Glutamatergic neuron (in vitro differentiated cells): Measurements from ENCODE around the gene FTCD. TPM values are rescaled to one million over a fixed set of nuclear protein-coding genes. Genes with fewer than 3 reads are reported as not detected.

Experiments
- DNase-seq: peaks from one replicate; pipeline ENCODE4 v3.0.0; 2022
- H3K27ac Mint-ChIP-seq: one replicate; pipeline ENCODE4 v1.8.0; 2020; ENCODE audit warnings: mild to moderate bottlenecking, mixed read lengths, inconsistent platforms; ENCODE audit not compliant: unreplicated experiment
- H3K27me3 Mint-ChIP-seq: one replicate; pipeline ENCODE4 v1.8.0; 2020; ENCODE audit warnings: mild to moderate bottlenecking, moderate library complexity, mixed read lengths, inconsistent platforms; ENCODE audit not compliant: unreplicated experiment
- H3K36me3 Mint-ChIP-seq: one replicate; pipeline ENCODE4 v1.8.0; 2020; ENCODE audit warnings: mild to moderate bottlenecking, mixed read lengths, inconsistent platforms; ENCODE audit not compliant: unreplicated experiment
- H3K4me1 Mint-ChIP-seq: one replicate; pipeline ENCODE4 v1.8.0; 2020; ENCODE audit warnings: mild to moderate bottlenecking, low read depth, mixed read lengths, inconsistent platforms; ENCODE audit not compliant: unreplicated experiment
- H3K4me3 Mint-ChIP-seq: one replicate; pipeline ENCODE4 v1.8.0; 2020; ENCODE audit warnings: mild to moderate bottlenecking, mixed read lengths, inconsistent platforms; ENCODE audit not compliant: unreplicated experiment
- H3K9me3 Mint-ChIP-seq: one replicate; pipeline ENCODE4 v1.8.0; 2020; ENCODE audit warnings: mild to moderate bottlenecking, moderate library complexity, mixed read lengths, inconsistent platforms; ENCODE audit not compliant: unreplicated experiment
- total RNA-seq: library from RNA; stranded (reverse); fragmentation: NEBNext Ultra II Directional; extraction: Animal tissue kit (Norgen Biotek cat#: 25700); gene quantifications from one replicate; pipeline ENCODE4 v1.2.1, GENCODE V29; 2021; ENCODE audit not compliant: unreplicated experiment
- TF ChIP-seq, protein P1 (sequence below): fragments of 200-600 bp; sonication (generic); IDR thresholded peaks from one replicate; pipeline ENCODE4 v1.5.0; 2021; ENCODE audit not compliant: partially characterized antibody, unreplicated experiment

FTCD gene
- total RNA-seq, 1 donor from 2014 or later: 13.4 TPM

DNA sequence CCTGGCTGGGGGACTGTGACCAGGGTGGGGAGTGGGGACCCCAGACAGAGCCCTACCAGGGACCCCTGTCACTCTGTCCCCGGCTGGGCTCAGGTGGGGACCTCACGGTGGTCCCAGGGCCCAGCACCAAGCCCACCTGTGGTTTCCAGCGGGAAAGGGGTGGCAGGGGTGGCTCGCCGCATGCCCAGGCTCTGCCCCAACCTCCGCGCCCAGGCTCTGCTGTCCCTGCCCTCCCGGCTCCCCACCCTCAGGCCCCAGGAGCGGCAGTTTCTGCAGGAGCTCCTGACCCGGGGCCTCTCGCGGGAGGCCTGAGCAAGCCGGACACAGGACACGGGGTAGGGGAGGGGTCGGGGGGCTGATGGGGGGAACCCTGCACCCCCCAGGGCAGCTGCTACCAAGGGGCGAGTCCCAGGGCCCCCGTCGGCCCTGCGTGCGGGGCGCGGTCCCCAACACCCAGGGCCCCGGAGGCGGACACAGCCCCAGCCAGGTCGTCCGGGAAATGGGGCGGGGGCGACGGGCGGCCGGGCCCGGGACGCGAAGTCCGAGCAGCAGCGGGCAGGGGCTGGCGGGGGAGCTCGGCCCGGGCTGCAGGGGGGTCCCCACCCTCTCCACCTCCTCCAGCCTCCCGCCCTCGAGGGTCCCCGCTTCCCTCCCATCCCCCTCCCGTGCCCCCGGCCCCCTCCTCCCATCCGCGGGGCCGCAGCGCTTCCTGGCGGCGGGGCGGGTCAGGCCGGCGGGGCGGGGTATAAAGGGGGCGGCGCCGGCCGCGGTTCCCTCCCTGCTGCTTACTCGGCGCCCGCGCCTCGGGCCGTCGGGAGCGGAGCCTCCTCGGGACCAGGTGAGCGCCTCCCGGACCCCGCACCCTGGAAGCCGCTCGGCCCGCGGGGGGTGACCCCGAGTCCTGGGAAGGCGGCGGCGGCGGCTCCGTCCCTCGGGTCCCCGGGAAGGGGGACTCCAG is 57.8 kb downstream of the FTCD start, which contains the start of gene COL6A2:
Gene COL6A2, plus strand, starts transcription at position 777 of the 958 bp plus-strand sequence.
- H3K27me3 Mint-ChIP-seq: peaks cover 14% of the 10 kb centered on the region
- no peak within 1 kb of the TSS for H3K27ac Mint-ChIP-seq
- peaks cover 25% of the 10 kb centered on the region for H3K36me3 Mint-ChIP-seq
- H3K4me3 Mint-ChIP-seq: peak within 1 kb of the TSS; percentile 69
- DNase-seq: peak; percentile 76
- no peaks in the 10 kb centered on the region for H3K4me1 Mint-ChIP-seq
- H3K9me3 Mint-ChIP-seq: peaks cover 16% of the 10 kb centered on the region
- TF ChIP-seq, protein P1, sequence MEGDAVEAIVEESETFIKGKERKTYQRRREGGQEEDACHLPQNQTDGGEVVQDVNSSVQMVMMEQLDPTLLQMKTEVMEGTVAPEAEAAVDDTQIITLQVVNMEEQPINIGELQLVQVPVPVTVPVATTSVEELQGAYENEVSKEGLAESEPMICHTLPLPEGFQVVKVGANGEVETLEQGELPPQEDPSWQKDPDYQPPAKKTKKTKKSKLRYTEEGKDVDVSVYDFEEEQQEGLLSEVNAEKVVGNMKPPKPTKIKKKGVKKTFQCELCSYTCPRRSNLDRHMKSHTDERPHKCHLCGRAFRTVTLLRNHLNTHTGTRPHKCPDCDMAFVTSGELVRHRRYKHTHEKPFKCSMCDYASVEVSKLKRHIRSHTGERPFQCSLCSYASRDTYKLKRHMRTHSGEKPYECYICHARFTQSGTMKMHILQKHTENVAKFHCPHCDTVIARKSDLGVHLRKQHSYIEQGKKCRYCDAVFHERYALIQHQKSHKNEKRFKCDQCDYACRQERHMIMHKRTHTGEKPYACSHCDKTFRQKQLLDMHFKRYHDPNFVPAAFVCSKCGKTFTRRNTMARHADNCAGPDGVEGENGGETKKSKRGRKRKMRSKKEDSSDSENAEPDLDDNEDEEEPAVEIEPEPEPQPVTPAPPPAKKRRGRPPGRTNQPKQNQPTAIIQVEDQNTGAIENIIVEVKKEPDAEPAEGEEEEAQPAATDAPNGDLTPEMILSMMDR: no peak

DNA sequence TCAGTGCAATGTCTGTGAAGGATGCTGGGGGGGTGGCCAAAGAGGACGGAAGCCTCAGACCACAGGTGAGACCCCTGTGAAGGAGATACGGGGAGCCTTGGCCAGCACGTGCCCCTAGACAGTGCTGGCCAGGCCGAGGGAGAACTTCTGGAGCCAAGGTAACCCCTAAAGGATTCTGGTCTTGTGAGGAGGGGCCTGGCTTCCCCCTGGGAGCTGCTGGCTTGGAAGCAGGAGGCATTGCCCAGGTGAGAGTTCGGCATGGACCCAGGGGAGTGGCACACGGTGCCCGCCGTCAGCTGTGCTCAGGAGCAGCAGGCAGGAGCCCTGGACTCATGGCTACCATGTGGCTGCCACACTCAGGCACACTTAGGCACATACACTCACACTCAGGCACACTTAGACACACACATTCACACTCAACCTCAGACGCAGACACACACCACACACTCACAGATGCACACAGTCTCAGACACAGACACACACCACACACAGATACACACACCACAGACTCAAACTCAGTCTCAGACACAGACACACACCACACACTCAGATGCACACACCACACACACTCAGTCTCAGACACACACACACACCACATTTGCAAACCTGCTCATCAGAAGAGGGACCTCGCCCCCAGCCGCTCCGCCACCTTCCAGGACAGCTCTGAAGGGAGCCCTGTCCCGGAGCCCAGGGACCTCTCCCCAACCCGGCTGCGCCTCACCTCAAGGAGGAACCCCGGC is 58.6 kb downstream of the FTCD start:
- Mint-ChIP-seq H3K9me3 (peaks cover 22% of the 10 kb centered on the region), H3K36me3 (peaks cover 22% of the 10 kb centered on the region), H3K27ac (no peak overlapping the region), H3K4me1 (no peaks in the 10 kb centered on the region), H3K4me3 (peak overlapping the region; percentile 6), H3K27me3 (peaks cover 14% of the 10 kb centered on the region)
- DNase-seq: peak; percentile 31
- TF ChIP-seq, protein P1: no peak

GRCh38 chr21:46095814-46096595 is 59.4 kb downstream of the FTCD start:
- H3K27me3 Mint-ChIP-seq: peaks cover 19% of the 10 kb centered on the region
- TF ChIP-seq, protein P1: no peak
- peaks cover 19% of the 10 kb centered on the region for H3K36me3 Mint-ChIP-seq
- H3K4me3 Mint-ChIP-seq: no peak overlapping the region
- H3K4me1 Mint-ChIP-seq: no peaks in the 10 kb centered on the region
- H3K27ac Mint-ChIP-seq: no peak overlapping the region
- DNase-seq: no peak
- peaks cover 19% of the 10 kb centered on the region for H3K9me3 Mint-ChIP-seq

DNA sequence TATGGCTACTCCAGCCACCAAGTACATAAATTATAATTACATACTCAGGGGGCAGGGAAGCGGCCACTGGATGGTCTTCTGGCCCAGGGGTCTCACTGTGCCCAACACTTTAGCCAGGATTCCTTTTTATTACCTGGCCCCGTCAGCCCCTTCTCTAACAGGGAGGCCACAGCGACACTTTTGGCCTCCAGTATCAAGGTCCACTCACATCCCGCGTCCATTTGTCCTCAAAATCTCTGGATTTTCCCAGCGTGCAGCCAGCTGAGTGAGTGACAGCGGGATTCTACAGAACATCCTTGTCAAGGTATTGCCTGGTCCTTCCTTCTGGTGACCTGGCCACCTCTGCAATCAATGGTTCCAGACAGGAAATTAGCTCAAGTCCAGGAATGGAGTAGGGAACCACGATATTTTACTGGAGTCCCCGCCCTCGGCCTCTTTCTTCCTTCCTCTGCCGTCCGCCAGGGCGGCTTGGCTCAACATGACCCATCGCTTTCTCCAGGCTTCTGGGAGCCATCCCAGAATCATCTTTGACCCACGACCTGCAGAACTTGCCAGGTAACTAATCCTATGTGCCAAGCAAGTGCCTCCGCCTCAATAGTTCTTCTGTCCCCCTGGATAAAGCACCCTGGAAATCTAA is 60.2 kb downstream of the FTCD start:
- no peak for DNase-seq
- no peak overlapping the region for H3K4me3 Mint-ChIP-seq
- H3K27ac Mint-ChIP-seq: no peak overlapping the region
- H3K36me3 Mint-ChIP-seq: peaks cover 18% of the 10 kb centered on the region
- TF ChIP-seq, protein P1: no peak
- H3K27me3 Mint-ChIP-seq: peaks cover 19% of the 10 kb centered on the region
- no peaks in the 10 kb centered on the region for H3K4me1 Mint-ChIP-seq
- H3K9me3 Mint-ChIP-seq: peaks cover 16% of the 10 kb centered on the region
